ENCODE measurements around the gene ZC3H12A. TPM values are rescaled to one million over a fixed set of nuclear protein-coding genes. Genes with fewer than 3 reads are reported as not detected.

ZC3H12A gene
- total RNA-seq, 1 experiment from 2014 or later = 6.7 TPM

GRCh38 chr1:37480581-37481288, 6.4 kb downstream of the ZC3H12A start:
- Mint-ChIP-seq H3K4me3 (no peak overlapping the region; a peak in 1 of 5 replicates), H3K9me3 (no peaks in the 10 kb centered on the region), H3K36me3 (ENCODE audit: insufficient read depth in 1 of 3, low read depth in 3 of 3) (peaks cover 16 to 45% (median 28%) of the 10 kb centered on the region in 3 experiments; a peak in 6 of 7 replicates), H3K4me1 (peaks cover 25 to 37% of the 10 kb centered on the region in 2 experiments), H3K27ac (no peak overlapping the region), H3K27me3 (ENCODE audit: low read depth) (no peaks in the 10 kb centered on the region; the same call in 1 of the 2 replicates)
- no peak overlapping the region for H3K27ac ChIP-seq (ENCODE audit: insufficient read length, low read depth, low read length)
- H2BK20ac ChIP-seq (ENCODE audit: low read depth, low read length, poor library complexity, severe bottlenecking) = no peak overlapping the region
- H3T11ph ChIP-seq (ENCODE audit: low read length) = no peak overlapping the region
- no peak overlapping the region for H4K5ac ChIP-seq (ENCODE audit: insufficient read length, low read depth, low read length)
- H3K79me1 ChIP-seq (ENCODE audit: insufficient read depth, low read depth, low read length, poor library complexity, severe bottlenecking) = no peaks in the 10 kb centered on the region
- no peak overlapping the region for H3K18ac ChIP-seq (ENCODE audit: insufficient read length, low read depth, low read length)
- no CpG with 5 or more reads among the region's 10 CpGs for WGBS (ENCODE audit: extremely low coverage, insufficient read length, low lambda C conversion rate)
- H2BK15ac ChIP-seq (ENCODE audit: low read depth, low read length) = no peak overlapping the region
- H2AFZ ChIP-seq (ENCODE audit: low read length) = no peak overlapping the region
- H4K8ac ChIP-seq (replicated peaks; ENCODE audit: insufficient read length, low read depth, low read length) = no peak overlapping the region
- no peak overlapping the region for H4K91ac ChIP-seq (ENCODE audit: insufficient read length, low read depth, low read length)
- no peak overlapping the region for H2BK5ac ChIP-seq (ENCODE audit: insufficient read length, low read length)
- no peak overlapping the region for H3K4ac ChIP-seq (ENCODE audit: low read depth, low read length)
- no peak overlapping the region for H3K14ac ChIP-seq (ENCODE audit: insufficient read depth, low read length)
- no peak overlapping the region for H2AK5ac ChIP-seq (ENCODE audit: insufficient read length, low read length)
- peaks cover 7% of the 10 kb centered on the region; the same call in 1 of the 2 replicates for H3K4me1 ChIP-seq (ENCODE audit: insufficient read depth, low read length)
- no peaks in the 10 kb centered on the region for H3K27me3 ChIP-seq (ENCODE audit: insufficient read depth, low read length)
- H3K23ac ChIP-seq (ENCODE audit: insufficient read length, low read depth, low read length) = no peak overlapping the region
- H3K23me2 ChIP-seq (ENCODE audit: insufficient read length, low read depth, low read length, poor library complexity, severe bottlenecking) = no peaks in the 10 kb centered on the region
- H3K9ac ChIP-seq (ENCODE audit: extremely low read depth, insufficient read length, low read length) = no peak overlapping the region
- no peaks in the 10 kb centered on the region for H3K9me3 ChIP-seq (ENCODE audit: control insufficient read depth, low read depth, low read length)
- DNase-seq = no peak
- no peak overlapping the region for H3K56ac ChIP-seq (ENCODE audit: insufficient read length, low read depth, low read length)
- H2BK12ac ChIP-seq (ENCODE audit: insufficient read length, low read depth, low read length) = no peak overlapping the region
- TF ChIP-seq CTCF (conservative IDR thresholded peaks at IDR 0.05) = no peak
- H3K4me2 ChIP-seq (ENCODE audit: insufficient read depth, insufficient read length, low read length) = no peak overlapping the region
- no peak overlapping the region for H2BK120ac ChIP-seq (ENCODE audit: low read depth, low read length, poor library complexity, severe bottlenecking)
- H3K79me2 ChIP-seq (ENCODE audit: insufficient read depth, low read length) = no peaks in the 10 kb centered on the region; the same call in 1 of the 2 replicates
- no peaks in the 10 kb centered on the region for H4K20me1 ChIP-seq (ENCODE audit: control insufficient read depth, insufficient read depth, insufficient read length)

All from H9 (cell line).